HFF-Myc (cell line): ENCODE measurements around the gene SLC49A4.

Experiments used
- DNase-seq: peaks from one replicate; pipeline ENCODE4 v3.0.0-alpha.2; 2011; ENCODE audit warnings: low read depth; ENCODE audit errors: extremely low read depth
- H3K4me3 ChIP-seq: replicated peaks from 2 replicates; pipeline ENCODE4 v1.5.1; 2011; ENCODE audit warnings: low read depth, mild to moderate bottlenecking, control low read depth, low read length
- TF ChIP-seq, protein P1 (sequence below): IDR thresholded peaks from 2 replicates; pipeline ENCODE4 v1.5.1; 2012; ENCODE audit warnings: mild to moderate bottlenecking, low read depth, low read length, control low read depth; ENCODE audit errors: missing control alignments

SLC49A4 gene

DNA sequence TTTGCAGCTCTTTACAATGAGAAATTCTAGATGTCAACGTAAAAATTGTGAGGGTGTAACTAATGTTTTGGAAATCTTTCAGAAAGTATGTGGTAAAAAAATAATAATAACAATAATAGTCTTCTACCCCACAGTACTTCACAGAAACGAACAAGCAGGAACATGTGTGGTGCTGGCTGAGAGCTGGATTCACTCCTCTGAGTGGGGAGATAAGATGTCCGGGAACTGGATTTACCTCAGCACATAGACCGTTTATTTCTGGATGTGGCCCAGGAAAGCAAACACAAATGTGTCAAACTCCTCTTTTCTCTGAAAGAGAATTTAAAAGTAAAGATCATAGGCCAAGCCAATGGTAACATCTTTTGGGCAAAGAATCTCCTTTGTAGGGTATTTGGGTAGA, 103.4 kb downstream of the SLC49A4 start:
- TF ChIP-seq, protein P1, sequence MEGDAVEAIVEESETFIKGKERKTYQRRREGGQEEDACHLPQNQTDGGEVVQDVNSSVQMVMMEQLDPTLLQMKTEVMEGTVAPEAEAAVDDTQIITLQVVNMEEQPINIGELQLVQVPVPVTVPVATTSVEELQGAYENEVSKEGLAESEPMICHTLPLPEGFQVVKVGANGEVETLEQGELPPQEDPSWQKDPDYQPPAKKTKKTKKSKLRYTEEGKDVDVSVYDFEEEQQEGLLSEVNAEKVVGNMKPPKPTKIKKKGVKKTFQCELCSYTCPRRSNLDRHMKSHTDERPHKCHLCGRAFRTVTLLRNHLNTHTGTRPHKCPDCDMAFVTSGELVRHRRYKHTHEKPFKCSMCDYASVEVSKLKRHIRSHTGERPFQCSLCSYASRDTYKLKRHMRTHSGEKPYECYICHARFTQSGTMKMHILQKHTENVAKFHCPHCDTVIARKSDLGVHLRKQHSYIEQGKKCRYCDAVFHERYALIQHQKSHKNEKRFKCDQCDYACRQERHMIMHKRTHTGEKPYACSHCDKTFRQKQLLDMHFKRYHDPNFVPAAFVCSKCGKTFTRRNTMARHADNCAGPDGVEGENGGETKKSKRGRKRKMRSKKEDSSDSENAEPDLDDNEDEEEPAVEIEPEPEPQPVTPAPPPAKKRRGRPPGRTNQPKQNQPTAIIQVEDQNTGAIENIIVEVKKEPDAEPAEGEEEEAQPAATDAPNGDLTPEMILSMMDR: no peak
- DNase-seq: no peak
- H3K4me3 ChIP-seq: no peak overlapping the region

DNA sequence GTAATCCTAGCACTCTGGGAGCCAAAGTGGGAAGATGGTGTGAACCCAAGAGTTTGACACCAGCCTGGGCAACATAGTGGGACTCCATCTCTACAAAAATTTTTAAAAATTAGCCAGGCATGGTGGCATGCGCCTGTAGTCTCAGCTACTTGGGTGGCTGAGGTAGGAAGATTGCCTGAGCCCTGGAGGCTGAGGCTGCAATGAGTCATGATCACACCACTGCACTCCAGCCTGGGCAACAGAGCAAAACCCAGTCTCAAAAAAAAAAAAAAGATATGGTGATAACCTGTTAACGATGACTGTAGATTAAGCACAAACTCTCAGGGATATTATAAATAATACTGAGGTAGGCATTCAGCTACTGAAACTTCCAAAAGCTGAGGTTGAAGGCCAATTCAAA, 107.5 kb downstream of the SLC49A4 start:
- no peak overlapping the region for H3K4me3 ChIP-seq
- DNase-seq: no peak
- TF ChIP-seq, protein P1: no peak

DNA sequence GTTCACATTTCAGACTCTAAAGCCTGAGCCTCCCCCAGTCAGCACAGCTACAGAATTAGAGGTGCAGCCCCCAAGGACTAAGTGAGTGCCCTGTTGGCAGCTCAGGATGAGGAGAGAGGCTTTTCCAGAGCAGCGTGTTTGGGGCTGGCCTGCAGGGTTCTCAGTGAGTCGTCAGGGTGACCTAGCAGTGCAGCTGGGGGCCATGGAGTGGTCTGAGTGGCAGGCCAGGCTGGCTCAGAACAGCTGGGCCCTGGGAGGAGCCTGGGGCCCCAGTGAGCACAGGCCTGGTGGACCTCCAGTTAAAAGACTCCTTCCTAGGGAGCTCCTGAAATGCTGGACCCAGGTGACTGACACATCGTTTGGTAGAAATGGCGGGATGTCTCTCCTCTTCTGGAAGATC, 108.3 kb downstream of the SLC49A4 start:
- DNase-seq: no peak
- TF ChIP-seq, protein P1: no peak
- H3K4me3 ChIP-seq: no peak overlapping the region

DNA sequence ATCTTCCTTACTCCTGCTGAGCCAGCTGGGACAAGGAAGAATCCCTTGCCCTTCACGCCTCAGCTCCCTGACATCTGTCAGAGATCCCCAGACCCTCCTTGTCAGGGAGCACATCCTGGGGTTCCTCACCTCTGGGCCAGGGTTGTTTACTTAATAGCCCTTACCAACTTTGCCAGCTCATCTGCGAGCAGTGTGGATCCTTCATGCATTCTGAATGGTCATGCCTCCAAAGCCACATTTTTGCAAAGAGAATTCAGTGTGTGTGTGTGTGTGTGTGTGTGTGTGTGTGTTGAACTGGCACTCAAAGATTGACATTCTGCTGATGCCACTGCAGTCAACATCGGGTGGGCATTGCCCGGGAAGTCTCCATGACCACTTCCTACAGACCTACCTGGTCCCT, 112.6 kb downstream of the SLC49A4 start:
- TF ChIP-seq, protein P1: no peak
- no peak overlapping the region for H3K4me3 ChIP-seq
- no peak for DNase-seq

DNA sequence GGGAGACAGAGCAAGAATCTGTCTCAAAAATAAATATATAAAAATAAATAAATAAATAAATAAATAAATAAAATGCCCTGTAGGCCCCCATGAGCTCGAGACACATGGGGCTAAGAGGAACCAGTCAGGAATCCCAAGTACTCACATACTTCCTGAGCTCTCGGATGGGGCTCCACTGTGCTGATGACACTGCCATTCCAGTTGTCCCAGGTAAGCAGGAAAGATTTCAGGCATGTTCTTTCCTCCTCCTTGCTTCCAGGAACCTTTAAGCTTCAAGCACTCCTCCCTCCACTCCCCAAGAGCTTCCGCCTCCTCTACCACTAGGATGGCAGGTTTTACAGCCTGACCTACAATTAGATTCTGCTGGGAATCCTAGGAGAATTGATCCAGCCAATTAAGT, 113.4 kb downstream of the SLC49A4 start:
- no peak overlapping the region for H3K4me3 ChIP-seq
- DNase-seq: no peak
- TF ChIP-seq, protein P1: no peak

DNA sequence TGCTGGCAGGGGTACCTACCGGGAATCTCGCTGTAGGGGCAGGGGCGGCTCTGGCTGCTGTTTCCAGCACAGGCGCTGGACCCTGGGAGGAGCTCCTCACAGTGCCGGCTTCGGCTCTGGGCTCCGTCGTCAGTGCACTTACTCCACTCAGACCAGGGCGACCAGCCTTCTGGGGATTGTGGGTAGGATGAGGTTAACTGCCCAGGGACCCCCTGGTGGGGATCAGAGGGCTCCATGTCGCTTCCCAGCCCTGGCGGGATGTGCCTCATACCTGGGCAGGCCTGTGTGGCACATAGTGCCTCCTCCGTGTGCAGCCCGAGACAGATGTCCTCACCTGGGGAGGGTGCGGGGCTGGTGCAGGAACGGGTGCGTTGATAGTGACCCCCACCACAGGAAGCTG, 117.0 kb downstream of the SLC49A4 start:
- DNase-seq: no peak
- TF ChIP-seq, protein P1: no peak
- no peak overlapping the region for H3K4me3 ChIP-seq

DNA sequence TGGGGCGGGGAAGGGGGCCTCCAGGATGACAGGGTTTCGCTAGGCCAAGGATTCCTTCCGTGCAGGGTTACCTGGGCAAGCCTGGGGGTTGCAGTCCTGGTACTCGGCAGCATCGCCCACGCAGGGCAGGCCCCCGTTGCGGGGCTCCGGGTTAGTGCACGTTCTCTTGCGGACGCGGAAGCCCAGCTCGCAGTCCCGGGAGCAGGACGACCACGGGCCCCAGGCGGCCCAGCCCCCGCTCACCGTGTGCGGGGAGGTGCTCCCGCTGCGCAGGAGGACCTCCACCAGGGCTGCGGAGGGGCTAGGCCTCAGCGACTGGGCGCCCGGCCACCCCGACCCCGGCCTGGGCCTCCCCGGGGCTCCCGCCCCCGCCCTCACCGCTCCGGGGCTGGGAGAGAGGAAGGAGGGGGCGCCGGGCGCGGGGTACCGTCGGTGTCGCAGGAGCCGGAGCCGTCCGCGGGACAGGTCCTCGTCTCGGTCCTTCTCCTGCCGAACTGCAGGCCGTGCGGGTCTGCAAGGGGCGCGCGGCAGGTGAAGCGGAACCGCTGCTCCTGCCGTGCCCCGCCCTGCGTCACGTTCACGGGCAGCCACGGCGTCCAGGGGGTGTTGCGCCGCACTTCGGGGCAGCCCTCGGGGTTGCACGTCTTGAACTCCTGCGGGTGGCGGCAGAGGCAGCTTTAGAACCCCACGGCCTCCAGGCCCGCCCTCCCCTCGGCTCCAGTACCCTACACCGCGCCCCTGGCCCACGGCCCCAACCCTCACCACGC, 118.1 kb downstream of the SLC49A4 start:
- no peak for DNase-seq
- TF ChIP-seq, protein P1: no peak
- H3K4me3 ChIP-seq: no peak overlapping the region
